MM.1S (cell line): ENCODE results near the gene OR8D1.

Experiments
- CTCF ChIP-seq: fragments of 300-600 bp; sonication (generic); IDR thresholded peaks from 2 replicates; pipeline ENCODE4 v1.5.1; 2016; ENCODE audit warnings: antibody characterized with exemption, low read length, mixed read lengths
- EZH2phosphoT487 ChIP-seq: fragments of 300-600 bp; sonication (generic); IDR thresholded peaks from 2 replicates; pipeline ENCODE4 v1.6.1; 2018; ENCODE audit warnings: antibody characterized with exemption, low read length

GRCh38 chr11:124311670-124312069 is 2.1 kb downstream of the OR8D1 start:
- no peak for TF ChIP-seq EZH2phosphoT487
- TF ChIP-seq CTCF: no peak
